Cortex of kidney (tissue), 1 donor: ENCODE measurements around the gene LAMA2.
"Not testable (repeated sequence)": the region's sequence is repeated elsewhere in the genome, so short reads cannot be mapped to it uniquely, and the experiment has no call there.

Source experiments
- DNase-seq: peaks from one replicate; lab custom pipeline; 2025; lab: John Stamatoyannopoulos, UW

Gene LAMA2

DNA sequence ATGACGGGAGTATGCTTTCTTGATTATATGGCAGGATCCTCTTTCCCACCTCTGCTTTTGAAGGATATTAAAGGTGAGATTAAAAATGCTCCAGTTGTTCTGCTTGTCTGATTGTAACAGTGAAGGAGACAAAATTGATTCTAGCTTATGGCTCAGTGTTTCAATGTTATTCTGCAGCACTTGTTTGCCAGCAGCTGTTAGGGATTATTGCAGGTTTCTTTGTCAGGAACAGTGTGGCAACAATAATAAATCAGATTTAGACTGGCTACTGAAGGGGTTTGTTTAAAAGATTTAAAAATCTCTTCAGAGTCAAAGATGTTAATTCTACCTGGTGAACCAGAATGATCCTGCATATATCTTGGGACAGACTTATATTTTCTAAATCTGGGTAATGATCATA lies 126.9 kb downstream of the LAMA2 start:
- DNase-seq, result no peak

DNA sequence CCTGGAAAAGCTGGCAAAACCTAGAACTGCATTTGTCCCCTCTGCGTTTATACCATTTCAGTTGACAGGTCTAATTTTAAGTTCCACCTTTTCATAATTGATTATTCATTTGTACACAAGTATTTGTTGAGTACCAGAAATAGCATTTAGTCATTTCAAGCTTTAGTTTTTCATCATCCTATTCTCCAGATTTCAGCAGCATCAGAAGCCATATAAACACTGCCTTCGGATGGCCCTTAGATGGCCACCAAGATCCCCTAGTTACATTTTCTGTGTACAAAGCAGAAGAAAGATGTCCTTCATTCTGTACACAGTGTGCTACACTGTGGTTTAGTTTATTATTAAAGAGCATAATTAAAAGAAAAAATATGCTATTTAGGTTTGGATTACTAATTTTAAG lies 131.4 kb downstream of the LAMA2 start:
- no peak for DNase-seq

DNA sequence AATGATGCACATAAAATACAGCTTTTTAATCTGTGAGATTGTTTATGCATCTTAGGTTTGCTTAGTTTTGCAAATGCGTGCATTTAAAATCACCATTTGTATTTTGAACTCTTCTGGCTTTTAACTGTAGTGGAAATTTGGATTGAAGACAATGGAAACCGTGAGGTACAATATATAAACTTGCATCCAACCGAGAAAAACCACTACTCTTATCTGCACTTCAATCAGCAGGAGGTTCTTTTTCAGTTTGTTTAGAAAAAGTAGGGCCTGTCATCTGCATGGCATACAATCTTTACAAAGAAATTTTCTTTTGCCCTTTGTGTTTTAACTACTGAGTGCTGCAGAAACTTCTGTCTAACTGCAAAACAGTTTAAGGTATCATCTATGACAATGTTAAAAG lies 132.8 kb downstream of the LAMA2 start:
- DNase-seq, result no peak

DNA sequence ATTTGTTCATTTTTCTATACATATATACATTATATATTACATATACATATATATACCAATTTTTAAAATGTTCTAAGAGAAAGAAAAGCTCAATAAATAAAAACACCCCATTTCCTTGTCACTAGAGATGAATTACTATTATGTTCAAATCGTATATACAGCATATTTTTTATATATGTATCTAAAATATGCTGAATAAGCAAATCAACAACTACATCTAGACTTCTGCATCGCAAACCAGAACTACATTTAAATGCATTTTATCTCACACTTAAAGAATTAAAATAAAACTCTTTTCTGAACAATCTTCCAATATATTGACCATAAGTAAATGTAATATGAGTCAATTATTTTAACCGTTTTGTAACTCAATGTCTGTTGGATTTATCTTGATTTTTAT lies 133.9 kb downstream of the LAMA2 start:
- no peak for DNase-seq

DNA sequence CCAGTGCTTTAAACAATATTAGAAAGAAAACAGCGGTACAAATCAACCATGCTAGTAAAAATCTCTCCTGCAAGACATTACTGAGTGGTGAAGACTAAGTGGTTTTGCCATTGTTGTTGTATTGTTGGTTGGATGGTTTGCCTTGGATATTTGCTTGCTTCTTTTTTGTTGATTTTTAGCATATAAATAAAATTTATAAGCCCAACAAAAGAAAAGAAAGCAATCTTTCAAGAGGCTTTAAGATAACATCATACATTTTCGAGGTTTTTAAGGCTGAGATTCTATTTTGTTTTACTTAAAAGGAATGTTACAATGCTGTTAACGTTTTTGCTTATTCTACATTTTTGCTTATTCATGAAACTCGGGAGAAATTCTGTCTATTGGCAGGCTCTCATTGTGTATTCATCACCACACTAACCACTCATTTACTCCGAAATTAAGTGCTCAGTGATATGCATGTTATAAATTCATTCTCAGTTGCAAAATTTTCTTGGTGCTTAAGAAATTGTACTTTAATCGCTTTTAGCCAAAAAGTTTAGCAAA lies 139.1 kb downstream of the LAMA2 start:
- DNase-seq, result no peak

DNA sequence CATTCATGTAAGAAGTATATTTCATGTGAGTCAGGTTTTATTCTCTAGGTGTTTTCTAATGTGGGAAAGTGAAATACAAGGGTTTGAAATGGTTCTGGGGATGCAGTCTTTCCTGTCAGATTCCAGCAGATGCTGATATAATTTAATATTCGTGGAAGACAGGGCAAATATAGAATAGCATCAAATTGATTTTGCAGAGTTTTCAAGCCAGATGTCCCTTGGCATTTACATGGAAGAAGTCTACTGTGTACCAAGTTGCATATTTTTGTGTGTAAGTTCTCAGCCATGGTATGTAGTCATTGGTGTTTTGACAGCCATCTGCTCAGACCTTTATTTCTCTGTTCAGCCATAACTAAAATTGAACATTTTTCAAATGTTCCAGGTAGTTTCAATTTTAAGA lies 143.7 kb downstream of the LAMA2 start:
- DNase-seq, result no peak

DNA sequence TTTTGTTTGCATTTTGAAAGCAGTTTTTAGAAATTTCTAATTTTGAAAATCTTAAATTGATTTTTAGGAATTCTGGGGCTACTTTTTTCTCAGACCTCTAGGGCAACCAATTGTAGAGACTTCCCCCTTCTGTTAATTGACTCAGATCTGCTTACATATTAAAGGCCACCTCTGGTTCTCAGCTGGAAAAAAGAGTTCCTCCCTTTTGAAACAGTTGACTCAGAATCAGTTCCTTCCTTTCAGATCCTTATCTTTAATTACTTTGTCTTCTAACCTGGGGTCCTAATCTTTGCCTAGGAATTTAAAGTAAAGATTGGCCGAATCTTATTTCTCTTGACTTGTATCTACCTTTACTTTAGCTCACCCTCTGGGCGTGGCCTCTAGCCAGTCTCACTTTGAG lies 146.8 kb downstream of the LAMA2 start:
- no peak for DNase-seq

DNA sequence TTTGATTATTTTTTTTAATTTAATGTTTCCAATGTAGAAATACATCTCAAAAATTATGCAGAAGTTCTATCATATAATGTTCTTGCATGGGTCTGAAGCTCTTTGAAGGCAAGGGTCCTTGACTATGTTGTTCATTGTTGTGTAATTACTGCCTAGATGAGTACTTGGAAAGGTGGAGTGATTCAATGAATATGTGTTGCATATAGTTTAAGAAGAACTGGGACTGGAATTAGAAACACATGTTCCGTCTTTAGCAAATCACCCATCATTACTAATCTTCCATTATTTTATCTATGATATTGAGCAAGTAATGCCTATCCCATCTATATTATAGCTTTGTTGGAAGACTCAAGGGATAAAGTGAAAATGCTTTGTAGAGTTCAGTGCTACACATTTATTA lies 147.3 kb downstream of the LAMA2 start:
- no peak for DNase-seq

DNA sequence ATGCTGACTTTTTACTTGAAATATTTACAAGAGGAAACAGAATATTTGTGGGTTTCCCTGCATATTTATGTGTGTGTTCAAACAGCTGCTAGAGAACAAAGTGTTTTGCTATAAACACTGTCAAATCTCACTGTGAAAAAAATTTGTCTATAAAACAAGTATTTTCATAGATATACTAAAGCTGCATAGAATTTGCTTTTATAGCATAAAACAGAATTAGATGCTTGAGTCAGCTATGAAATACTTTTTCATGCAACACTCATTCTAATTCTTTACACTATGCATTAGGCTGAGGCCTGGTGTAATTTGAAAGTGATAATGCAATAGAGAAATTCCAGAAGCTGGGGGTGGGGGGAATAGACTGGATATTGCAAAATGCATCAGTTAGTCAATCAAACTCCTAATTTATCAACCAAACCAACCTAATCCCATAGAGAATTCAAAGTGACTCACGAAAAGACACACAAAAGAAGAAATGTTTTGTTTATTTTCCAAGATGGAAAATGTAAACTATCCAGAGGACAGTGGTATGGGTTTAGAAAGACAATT lies 148.2 kb downstream of the LAMA2 start:
- DNase-seq, result no peak

DNA sequence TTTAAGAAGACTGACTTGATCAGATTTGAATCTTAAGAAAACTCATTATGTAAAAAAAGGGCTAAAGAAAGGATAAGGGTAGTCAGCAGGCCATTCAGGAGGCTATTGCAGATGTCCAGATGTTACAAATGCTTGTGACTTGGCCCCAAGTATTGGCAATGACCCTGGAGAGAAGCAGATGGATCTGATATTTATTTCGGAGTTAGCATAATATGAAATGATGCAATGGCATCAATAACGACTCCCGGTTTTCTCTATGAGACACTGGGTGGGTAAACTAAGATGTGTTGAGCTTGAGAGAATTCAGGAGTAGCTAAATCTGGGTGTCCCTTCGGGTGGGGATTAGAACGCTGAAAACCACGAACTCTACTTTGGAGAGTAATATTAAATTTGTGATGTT lies 149.7 kb downstream of the LAMA2 start:
- no peak for DNase-seq

DNA sequence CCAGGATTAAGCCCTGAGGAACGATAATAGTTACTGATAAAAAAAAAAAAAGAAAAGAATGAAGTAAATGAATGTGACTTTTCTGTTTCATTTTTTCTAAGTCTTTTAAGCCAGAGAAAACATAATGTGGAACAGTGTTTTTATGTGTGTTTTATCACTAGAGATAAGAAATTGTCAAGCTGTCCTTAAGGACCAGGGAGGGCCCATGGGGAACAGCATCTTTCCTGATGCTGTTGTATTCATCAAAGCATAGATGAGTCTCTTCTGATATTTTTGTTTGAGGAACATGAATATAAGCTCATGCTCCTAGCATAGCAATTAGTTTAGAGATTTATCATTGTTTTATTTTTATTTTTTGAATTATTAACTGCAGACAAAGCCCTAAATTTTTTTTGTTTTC lies 150.2 kb downstream of the LAMA2 start:
- DNase-seq, result no peak

DNA sequence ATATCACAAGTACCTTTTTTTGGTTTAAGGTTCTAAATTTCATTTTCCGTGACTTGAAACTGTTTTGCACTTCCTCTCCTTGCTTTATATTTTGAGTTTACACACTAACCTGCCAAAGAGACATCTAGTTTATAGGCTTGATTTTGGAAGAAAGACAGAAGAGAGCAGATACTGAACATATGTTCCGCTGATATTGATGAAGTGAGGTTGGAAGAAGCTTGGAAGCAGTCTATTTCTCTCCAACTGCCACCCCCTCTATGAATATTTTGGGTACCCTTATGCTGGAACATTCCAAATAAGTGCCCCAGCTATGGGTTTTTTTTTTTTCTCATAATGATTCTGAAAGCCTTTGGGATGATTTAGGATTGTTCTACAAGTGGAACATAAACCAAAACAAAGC lies 150.6 kb downstream of the LAMA2 start:
- DNase-seq, result no peak

DNA sequence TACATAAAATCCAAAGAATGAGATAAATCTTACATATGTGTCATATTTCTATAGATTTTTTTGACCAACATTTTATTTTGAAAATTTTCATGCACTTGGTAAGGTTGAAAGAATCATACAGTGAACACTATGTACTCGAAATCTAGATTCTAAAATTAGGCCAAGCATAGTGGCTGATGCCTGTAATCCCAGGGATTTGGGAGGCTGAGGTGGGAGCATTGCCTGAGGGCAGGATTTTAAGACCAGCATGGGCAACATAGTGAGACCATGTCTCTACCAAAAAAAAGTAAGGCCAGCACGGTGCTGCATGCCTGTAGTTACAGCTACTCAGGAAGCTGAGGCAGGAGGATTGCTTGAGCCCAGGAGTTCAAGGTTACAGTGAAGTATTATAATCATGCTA lies 158.6 kb downstream of the LAMA2 start:
- no peak for DNase-seq

DNA sequence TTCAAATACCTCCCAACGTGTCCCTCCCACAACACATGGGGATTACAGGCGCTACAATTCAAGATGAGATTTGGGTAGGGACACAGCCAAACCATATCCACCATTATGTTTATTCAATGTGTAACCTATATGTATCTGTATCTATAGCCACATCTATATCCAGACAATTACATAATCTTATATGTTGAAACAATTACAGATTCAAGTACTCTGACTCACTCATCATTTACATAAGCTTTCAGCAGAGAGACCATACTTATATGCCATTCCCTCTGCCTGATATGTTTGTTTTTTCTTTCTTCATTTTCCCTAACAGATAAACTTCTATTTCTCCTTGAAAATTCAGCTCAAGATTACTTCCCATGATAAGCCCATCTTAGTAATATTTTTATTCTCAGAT lies 163.6 kb downstream of the LAMA2 start:
- DNase-seq, result no peak

DNA sequence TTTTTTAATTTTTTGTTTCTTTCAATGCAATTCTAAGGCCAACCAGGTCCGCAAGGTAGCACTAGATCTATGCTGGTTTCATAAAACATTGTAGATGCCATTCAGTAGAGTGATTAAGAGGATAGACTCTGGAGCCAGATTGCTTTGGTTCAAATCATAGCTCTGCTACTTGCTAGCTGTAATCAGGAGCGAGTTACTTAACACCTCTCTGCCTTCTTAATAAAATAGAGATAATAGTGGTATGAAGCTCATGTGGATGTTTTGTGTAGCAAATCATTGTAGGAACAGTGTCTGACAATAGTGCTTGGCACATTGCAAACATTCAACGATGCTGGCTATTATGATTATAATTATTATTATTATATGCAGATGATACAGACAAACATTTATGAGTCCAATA lies 164.9 kb downstream of the LAMA2 start:
- DNase-seq, result no peak

DNA sequence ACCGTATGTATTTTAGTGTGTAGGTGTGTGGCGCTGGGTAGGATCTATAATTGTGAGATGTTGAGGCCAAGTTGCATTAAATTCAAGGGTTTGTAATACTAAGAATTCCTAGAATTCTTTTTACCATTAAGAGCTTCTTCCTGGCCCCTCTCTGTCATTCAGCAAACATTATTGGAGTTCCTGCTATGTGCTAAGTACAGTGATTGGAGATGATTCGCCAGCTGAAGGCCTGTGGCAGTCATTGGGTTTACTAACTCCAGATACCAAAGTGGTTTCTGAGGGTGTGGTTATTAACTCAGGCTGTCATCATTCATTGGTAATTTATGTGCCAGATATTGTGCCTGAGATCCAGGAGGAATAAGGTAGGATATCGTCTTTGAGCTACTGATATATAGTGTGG lies 167.1 kb downstream of the LAMA2 start:
- DNase-seq, result no peak

DNA sequence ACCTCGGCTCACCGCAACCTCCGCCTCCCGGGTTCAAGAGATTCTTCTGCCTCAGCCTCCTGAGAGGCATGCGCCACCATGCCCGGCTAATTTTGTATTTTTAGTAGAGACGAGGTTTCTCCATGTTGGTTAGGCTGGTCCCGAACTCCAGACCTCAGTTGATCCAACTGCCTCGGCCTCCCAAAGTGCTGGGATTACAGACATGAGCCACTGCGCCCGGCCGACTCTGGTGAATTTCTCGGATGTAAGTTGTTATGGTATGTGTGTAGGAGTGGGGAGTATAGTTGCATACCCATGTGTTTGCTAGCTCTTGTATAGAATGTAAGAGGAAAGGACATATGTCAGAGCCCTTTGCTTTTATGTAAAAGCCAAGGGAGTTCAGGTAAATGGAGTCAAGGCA lies 170.2 kb downstream of the LAMA2 start:
- DNase-seq, result not testable (repeated sequence)

DNA sequence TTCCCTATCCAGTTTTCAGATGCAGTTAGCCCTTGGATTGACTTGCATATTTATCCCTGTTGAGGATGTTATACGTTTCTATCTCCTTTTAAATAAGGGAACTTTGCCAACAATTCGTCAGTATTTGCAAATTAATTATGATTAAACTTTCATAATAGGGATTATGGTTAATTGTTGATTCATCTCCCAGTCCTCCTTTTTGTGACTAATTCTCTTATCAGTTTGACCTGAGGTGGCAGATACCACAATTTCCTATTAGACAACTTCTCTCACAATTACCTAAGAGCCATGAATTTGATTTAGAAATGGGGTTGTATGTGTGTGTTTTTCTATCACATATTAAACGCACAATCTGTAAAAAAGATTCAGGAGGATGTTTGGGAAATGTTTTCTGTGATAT lies 172.9 kb downstream of the LAMA2 start:
- DNase-seq, result no peak

DNA sequence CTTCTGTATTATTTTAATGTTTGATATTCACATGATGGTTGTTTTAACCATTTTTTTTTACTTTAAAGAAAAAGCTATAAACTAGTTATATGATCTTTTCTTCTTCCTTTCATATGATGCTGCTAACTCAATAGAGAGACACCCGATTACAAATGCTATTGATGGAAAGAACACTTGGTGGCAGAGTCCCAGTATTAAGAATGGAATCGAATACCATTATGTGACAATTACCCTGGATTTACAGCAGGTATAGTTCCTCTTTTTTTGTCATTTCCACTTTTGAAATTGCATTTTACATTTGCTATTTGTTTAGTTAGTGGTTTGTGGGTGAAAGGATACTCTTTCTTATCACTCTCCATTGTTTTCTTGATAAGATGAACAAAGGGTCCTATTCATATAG lies 176.7 kb downstream of the LAMA2 start:
- no peak for DNase-seq

DNA sequence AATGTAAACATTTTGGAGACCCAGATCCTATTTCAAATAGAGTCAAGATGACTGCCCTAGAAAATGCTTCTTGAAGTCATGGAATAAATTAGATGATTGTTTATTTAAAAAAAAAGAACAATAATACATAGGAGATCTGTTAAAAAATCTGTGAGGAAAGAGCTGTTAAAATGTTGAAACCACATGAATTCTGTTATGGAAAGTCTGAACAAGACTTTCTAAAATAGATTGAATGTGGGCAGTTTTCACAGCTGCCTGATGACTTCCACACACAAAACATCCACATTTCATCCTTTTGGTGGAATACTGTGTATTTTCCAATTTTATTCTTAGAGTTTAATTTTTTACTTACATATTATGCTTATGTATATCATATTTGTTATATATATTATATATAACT lies 186.1 kb downstream of the LAMA2 start:
- DNase-seq, result no peak

DNA sequence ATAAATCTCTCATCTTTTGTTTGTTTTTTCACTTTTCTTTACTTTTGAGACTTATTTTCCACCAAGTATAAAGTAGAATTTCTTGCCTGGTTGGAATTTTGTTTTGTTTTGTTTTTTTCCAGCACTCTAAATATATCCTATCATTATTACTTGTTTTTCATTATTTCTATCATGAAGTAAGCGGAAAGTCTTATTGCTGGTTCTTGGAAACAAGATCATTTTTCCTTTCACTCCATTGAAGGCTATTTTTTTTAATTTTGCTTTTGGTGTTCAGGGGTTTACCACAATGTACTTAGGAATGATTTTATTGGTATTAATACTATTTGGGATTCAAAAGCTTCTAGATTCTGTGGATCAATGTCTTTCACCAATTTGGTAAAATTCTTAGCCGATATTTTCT lies 190.1 kb downstream of the LAMA2 start:
- no peak for DNase-seq

DNA sequence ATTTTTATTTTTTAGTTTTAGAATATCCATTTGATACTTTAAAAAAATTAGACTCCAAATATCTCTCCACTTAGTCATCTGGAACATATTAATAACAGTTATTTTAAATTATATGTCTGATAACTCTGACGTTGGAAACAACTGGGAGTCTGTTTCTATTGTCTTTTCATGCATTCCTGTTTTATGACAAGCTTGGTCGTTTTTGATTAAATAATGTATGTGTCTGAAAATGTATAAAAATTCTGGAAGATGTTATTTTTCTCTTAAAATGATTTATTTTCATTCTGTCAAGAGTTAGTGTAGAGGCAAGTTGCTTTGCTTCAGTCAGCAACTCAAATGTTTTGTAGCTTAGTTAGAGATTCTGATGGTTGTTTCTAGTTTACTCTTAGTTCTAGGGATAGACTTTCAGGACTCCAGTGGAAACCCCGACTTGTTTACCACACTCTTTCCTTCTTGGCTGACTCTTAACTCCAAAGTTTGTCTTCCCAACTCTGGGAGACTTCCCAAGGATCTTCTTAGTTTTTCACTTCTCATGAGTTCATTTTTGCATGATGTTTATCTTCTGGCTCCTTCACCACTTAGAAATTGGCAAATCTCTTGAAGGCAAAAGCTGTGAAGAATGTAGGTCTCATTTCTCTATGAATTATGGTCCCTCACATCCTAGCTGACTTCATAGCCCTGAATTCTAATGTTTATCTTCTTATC lies 190.9 kb downstream of the LAMA2 start:
- no peak for DNase-seq

DNA sequence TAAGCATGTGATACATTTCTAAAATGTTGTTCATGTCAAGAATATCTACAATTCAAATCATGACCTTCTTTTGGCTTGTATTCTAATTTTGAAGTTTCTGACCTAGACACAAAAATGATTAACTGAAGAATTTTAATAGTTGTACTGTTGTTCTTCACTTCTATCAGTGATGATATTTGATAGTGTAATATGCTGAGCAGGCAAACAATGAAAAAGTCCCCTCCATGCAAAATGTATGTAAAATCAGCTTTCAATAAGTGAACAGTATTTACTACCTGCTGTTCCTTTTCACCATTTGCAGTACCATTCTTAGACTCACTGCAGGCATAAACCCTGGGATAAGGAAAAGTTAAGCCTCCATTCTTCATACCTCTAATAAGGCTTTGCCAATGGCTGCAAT lies 201.5 kb downstream of the LAMA2 start:
- no peak for DNase-seq

DNA sequence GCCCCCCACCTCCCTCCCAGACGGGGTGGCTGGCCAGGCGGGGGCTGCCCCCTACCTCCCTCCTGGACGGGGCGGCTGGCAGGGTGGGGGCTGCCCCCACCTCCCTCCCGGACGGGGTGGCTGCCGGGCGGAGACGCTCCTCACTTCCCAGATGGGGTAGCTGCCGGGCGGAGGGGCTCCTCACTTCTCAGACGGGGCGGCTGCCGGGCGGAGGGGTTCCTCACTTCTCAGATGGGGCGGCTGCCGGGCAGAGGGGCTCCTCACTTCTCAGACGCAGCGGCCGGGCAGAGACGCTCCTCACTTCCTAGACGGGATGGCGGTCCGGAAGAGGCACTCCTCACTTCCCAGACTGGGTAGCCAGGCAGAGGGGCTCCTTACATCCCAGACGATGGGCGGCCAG lies 205.5 kb downstream of the LAMA2 start:
- DNase-seq, result not testable (repeated sequence)
